H9 (cell line): ENCODE measurements around the gene B3GALNT2. TPM values are rescaled to one million over a fixed set of nuclear protein-coding genes. Genes with fewer than 3 reads are reported as not detected.

Experiments
- DNase-seq: peaks from one replicate; pipeline ENCODE4 v3.0.0-alpha.2; 2017
- H2AFZ ChIP-seq: one replicate; pipeline ENCODE4 v1.6.1; 2013; ENCODE audit warnings: mild to moderate bottlenecking, low read length, control low read depth, moderate library complexity
- H2AK5ac ChIP-seq: 2 replicates; pipeline ENCODE4 v1.6.1; 2013; ENCODE audit warnings: low read length, control low read depth, mixed read lengths; ENCODE audit not compliant: insufficient read length
- H2BK120ac ChIP-seq: one replicate; pipeline ENCODE4 v1.6.1; 2013; ENCODE audit warnings: low read depth, mild to moderate bottlenecking, low read length, control low read depth, inconsistent platforms; ENCODE audit not compliant: poor library complexity, severe bottlenecking
- H2BK12ac ChIP-seq: 2 replicates; pipeline ENCODE4 v1.6.1; 2013; ENCODE audit warnings: low read length, control low read depth, mixed read lengths, low read depth; ENCODE audit not compliant: insufficient read length
- H2BK15ac ChIP-seq: 2 replicates; pipeline ENCODE4 v1.6.1; 2013; ENCODE audit warnings: low read depth, low read length, control low read depth
- H2BK20ac ChIP-seq: one replicate; pipeline ENCODE4 v1.6.1; 2013; ENCODE audit warnings: low read depth, mild to moderate bottlenecking, low read length, control low read depth, inconsistent platforms; ENCODE audit not compliant: poor library complexity, severe bottlenecking
- H2BK5ac ChIP-seq: 2 replicates; pipeline ENCODE4 v1.6.1; 2013; ENCODE audit warnings: low read length, control low read depth, mixed read lengths; ENCODE audit not compliant: insufficient read length
- H3K14ac ChIP-seq: 2 replicates; pipeline ENCODE4 v1.6.1; 2013; ENCODE audit warnings: low read length, control low read depth; ENCODE audit not compliant: insufficient read depth
- H3K18ac ChIP-seq: 2 replicates; pipeline ENCODE4 v1.6.1; 2013; ENCODE audit warnings: low read depth, mild to moderate bottlenecking, mixed read lengths, low read length, control low read depth; ENCODE audit not compliant: insufficient read length
- H3K23ac ChIP-seq: 2 replicates; pipeline ENCODE4 v1.6.1; 2013; ENCODE audit warnings: low read length, control low read depth, mixed read lengths, low read depth; ENCODE audit not compliant: insufficient read length
- H3K23me2 ChIP-seq: 2 replicates; pipeline ENCODE4 v1.6.1; 2013; ENCODE audit warnings: low read depth, mild to moderate bottlenecking, mixed read lengths, low read length, control low read depth; ENCODE audit not compliant: insufficient read length, poor library complexity, severe bottlenecking
- H3K27ac ChIP-seq: 2 replicates; pipeline ENCODE4 v1.5.1; 2013; ENCODE audit warnings: low read length, control low read depth, mixed read lengths, low read depth; ENCODE audit not compliant: insufficient read length
- H3K27me3 ChIP-seq: 2 replicates; pipeline ENCODE4 v1.6.1; 2013; ENCODE audit warnings: low read length, control low read depth, inconsistent platforms; ENCODE audit not compliant: insufficient read depth
- H3K4ac ChIP-seq: 2 replicates; pipeline ENCODE4 v1.6.1; 2013; ENCODE audit warnings: low read depth, mild to moderate bottlenecking, control low read depth, inconsistent platforms, low read length, moderate library complexity
- H3K4me1 ChIP-seq: 2 replicates; pipeline ENCODE4 v1.6.1; 2013; ENCODE audit warnings: low read length, control low read depth, inconsistent platforms; ENCODE audit not compliant: insufficient read depth
- H3K4me2 ChIP-seq: 2 replicates; pipeline ENCODE4 v1.6.1; 2013; ENCODE audit warnings: low read length, control low read depth, mixed read lengths; ENCODE audit not compliant: insufficient read length, insufficient read depth
- H3K56ac ChIP-seq: 2 replicates; pipeline ENCODE4 v1.6.1; 2013; ENCODE audit warnings: low read depth, mild to moderate bottlenecking, mixed read lengths, low read length, control low read depth; ENCODE audit not compliant: insufficient read length
- H3K79me1 ChIP-seq: 2 replicates; pipeline ENCODE4 v1.6.1; 2013; ENCODE audit warnings: low read depth, mild to moderate bottlenecking, moderate library complexity, low read length, control low read depth, inconsistent platforms; ENCODE audit not compliant: insufficient read depth, poor library complexity, severe bottlenecking
- H3K79me2 ChIP-seq: 2 replicates; pipeline ENCODE4 v1.6.1; 2013; ENCODE audit warnings: low read length, control low read depth, inconsistent platforms; ENCODE audit not compliant: insufficient read depth
- H3K9ac ChIP-seq: 2 replicates; pipeline ENCODE4 v1.6.1; 2013; ENCODE audit warnings: low read length, control low read depth, mixed read lengths; ENCODE audit not compliant: insufficient read length; ENCODE audit errors: extremely low read depth
- H3K9me3 ChIP-seq: one replicate; pipeline ENCODE4 v1.6.1; 2013; ENCODE audit warnings: low read depth, low read length, inconsistent platforms; ENCODE audit not compliant: control insufficient read depth
- H3T11ph ChIP-seq: one replicate; pipeline ENCODE4 v1.6.1; 2013; ENCODE audit warnings: mild to moderate bottlenecking, low read length, control low read depth, inconsistent platforms
- H4K20me1 ChIP-seq: one replicate; pipeline ENCODE4 v1.6.1; 2013; ENCODE audit not compliant: control insufficient read depth, insufficient read length, insufficient read depth
- H4K5ac ChIP-seq: 2 replicates; pipeline ENCODE4 v1.6.1; 2013; ENCODE audit warnings: low read depth, mild to moderate bottlenecking, mixed read lengths, low read length, control low read depth; ENCODE audit not compliant: insufficient read length
- H4K8ac ChIP-seq: replicated peaks from 2 replicates; pipeline ENCODE4 v1.6.1; 2013; ENCODE audit warnings: low read length, control low read depth, mixed read lengths, low read depth; ENCODE audit not compliant: insufficient read length
- H4K91ac ChIP-seq: 2 replicates; pipeline ENCODE4 v1.6.1; 2013; ENCODE audit warnings: low read depth, mild to moderate bottlenecking, moderate library complexity, mixed read lengths, low read length, control low read depth; ENCODE audit not compliant: insufficient read length
- H3K27ac Mint-ChIP-seq, 3 experiments: 2 replicates in 2 of 3; 3 replicates in 1 of 3; pipeline ENCODE4 v1.8.0; 2020 to 2021; ENCODE audit warnings: mixed read lengths in 3 of 3, mild to moderate bottlenecking in 1 of 3, moderate library complexity in 1 of 3
- H3K27me3 Mint-ChIP-seq: 2 replicates; pipeline ENCODE4 v1.8.0; 2021; ENCODE audit warnings: low read depth, mild to moderate bottlenecking, moderate library complexity, mixed read lengths
- H3K36me3 Mint-ChIP-seq, 3 experiments: 2 replicates in 2 of 3; 3 replicates in 1 of 3; pipeline ENCODE4 v1.8.0; 2020 to 2021; ENCODE audit warnings: low read depth in 3 of 3, mixed read lengths in 3 of 3; ENCODE audit not compliant: insufficient read depth in 1 of 3
- H3K4me1 Mint-ChIP-seq, 2 experiments: 2 replicates each; pipeline ENCODE4 v1.8.0; 2020; ENCODE audit warnings: mixed read lengths in 2 of 2
- H3K4me3 Mint-ChIP-seq, 2 experiments: 2 replicates in 1 of 2; 3 replicates in 1 of 2; pipeline ENCODE4 v1.8.0; 2020 to 2021; ENCODE audit warnings: mild to moderate bottlenecking in 2 of 2, mixed read lengths in 2 of 2, moderate library complexity in 1 of 2
- H3K9me3 Mint-ChIP-seq, 2 experiments: 2 replicates in 1 of 2; 3 replicates in 1 of 2; pipeline ENCODE4 v1.8.0; 2020; ENCODE audit warnings: mild to moderate bottlenecking in 2 of 2, mixed read lengths in 2 of 2, moderate library complexity in 1 of 2
- CTCF ChIP-seq: fragments of 200-600 bp; sonication (generic); conservative IDR thresholded peaks from 3 replicates; pipeline ENCODE4 v1.8.0; 2021; ENCODE audit warnings: antibody characterized with exemption, mild to moderate bottlenecking
- WGBS: extraction: QIAGEN DNeasy Blood & Tissue Kit; methylation state at CpG from one replicate; pipeline ENCODE4 v1.1.7; 2013; ENCODE audit warnings: missing lambda C conversion rate, low lambda C conversion rate, mixed read lengths; ENCODE audit not compliant: insufficient read length; ENCODE audit errors: extremely low coverage; 5-methylcytosine and 5-hydroxymethylcytosine counted together
- total RNA-seq: library from RNA; stranded (reverse); gene quantifications from 2 replicates; pipeline ENCODE4 v1.2.1, GENCODE V29; 2021

The B3GALNT2 gene
- total RNA-seq, 1 experiment from 2014 or later, result 27.8 TPM

DNA sequence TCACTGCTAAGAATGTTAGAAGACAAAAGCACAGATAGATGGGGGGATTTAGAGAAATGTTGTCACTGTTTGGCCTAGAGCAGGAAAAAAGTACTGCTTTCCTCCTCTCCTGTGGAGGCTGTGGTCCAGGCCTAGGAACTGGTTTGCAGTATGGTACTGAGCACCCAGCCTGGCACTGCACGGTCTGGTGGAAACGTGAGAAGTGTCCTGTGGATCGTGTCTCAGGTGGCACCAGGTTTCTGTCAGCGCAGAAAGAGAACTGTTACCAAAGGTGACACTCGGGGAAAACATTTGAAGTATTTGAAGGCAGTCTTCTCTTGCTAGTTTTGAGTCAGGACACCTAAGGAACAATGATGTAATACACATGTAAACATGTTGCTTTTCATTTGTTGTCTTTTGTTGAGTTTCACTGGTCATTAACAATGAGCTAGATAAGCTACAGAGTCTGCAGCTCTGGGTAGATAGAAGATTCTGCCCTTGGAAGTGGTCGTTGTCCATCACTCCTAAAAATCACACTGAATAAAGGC lies 63.0 kb downstream of the B3GALNT2 start:
- H2AK5ac ChIP-seq, result no peak overlapping the region
- H2BK120ac ChIP-seq, result no peak overlapping the region
- H3K56ac ChIP-seq, result no peak overlapping the region
- peak overlapping the region; percentile 29 to 69 (median 35); a peak in 4 of 7 replicates for H3K27ac Mint-ChIP-seq
- H3K9ac ChIP-seq, result no peak overlapping the region
- no peaks in the 10 kb centered on the region for H3K79me1 ChIP-seq
- no peak overlapping the region for H3K4me3 Mint-ChIP-seq
- H4K5ac ChIP-seq, result no peak overlapping the region
- H3K79me2 ChIP-seq, result no peaks in the 10 kb centered on the region
- no peak overlapping the region for H3K14ac ChIP-seq
- no peaks in the 10 kb centered on the region for H4K20me1 ChIP-seq
- no peak overlapping the region for H2BK5ac ChIP-seq
- H3K23me2 ChIP-seq, result no peaks in the 10 kb centered on the region
- H3K4ac ChIP-seq, result no peak overlapping the region
- H4K91ac ChIP-seq, result no peak overlapping the region
- H3K36me3 Mint-ChIP-seq, result peaks cover 32 to 84% (median 76%) of the 10 kb centered on the region in 3 experiments
- H4K8ac ChIP-seq, result no peak overlapping the region
- no peak overlapping the region for H2BK15ac ChIP-seq
- DNase-seq, result no peak
- H3K4me2 ChIP-seq, result no peak overlapping the region
- no peak overlapping the region for H3K18ac ChIP-seq
- no CpG with 5 or more reads among the region's 6 CpGs for WGBS
- H3K4me1 Mint-ChIP-seq, result no peaks in the 10 kb centered on the region
- no peak overlapping the region for H3K27ac ChIP-seq
- H3K9me3 ChIP-seq, result no peaks in the 10 kb centered on the region
- H2BK20ac ChIP-seq, result no peak overlapping the region
- no peak overlapping the region for H3K23ac ChIP-seq
- H3K4me1 ChIP-seq, result no peaks in the 10 kb centered on the region
- no peak overlapping the region for H2BK12ac ChIP-seq
- no peaks in the 10 kb centered on the region for H3K9me3 Mint-ChIP-seq
- no peak overlapping the region for H2AFZ ChIP-seq
- no peak overlapping the region for H3T11ph ChIP-seq
- no peaks in the 10 kb centered on the region for H3K27me3 Mint-ChIP-seq
- TF ChIP-seq CTCF, result no peak
- H3K27me3 ChIP-seq, result no peaks in the 10 kb centered on the region
